SK-N-MC (cell line): Measurements from ENCODE around the gene CAMK1D.
"Not testable (repeated sequence)": the region's sequence is repeated elsewhere in the genome, so short reads cannot be mapped to it uniquely, and the experiment has no call there.

ENCODE experiments used
- DNase-seq: peaks from one replicate; pipeline ENCODE4 v3.0.0-alpha.2; 2011; ENCODE audit warnings: low read depth, low spot score
- H3K27ac ChIP-seq: fragments of 200-600 bp; sonication (generic); 2 replicates; pipeline ENCODE4 v1.5.1; 2016; ENCODE audit warnings: mixed run types
- H3K36me3 ChIP-seq: fragments of 200-600 bp; sonication (generic); 2 replicates; pipeline ENCODE4 v1.6.1; 2017; ENCODE audit warnings: antibody characterized with exemption, low read length, mixed read lengths; ENCODE audit not compliant: insufficient read depth
- H3K4me3 ChIP-seq: fragments of 200-600 bp; sonication (generic); 2 replicates; pipeline ENCODE4 v1.5.1; 2016
- H3K9ac ChIP-seq: fragments of 200-600 bp; sonication (generic); 2 replicates; pipeline ENCODE4 v1.8.0; 2017; ENCODE audit warnings: mixed run types, mixed read lengths; ENCODE audit not compliant: insufficient read length
- H3K9me3 ChIP-seq: fragments of 200-600 bp; sonication (generic); 2 replicates; pipeline ENCODE4 v1.6.1; 2017; ENCODE audit warnings: low read depth, mild to moderate bottlenecking, antibody characterized with exemption, low read length, moderate library complexity, mixed read lengths
- EZH2 ChIP-seq: fragments of 200-600 bp; sonication (generic); IDR thresholded peaks from one replicate; pipeline ENCODE4 v1.6.1; 2017; ENCODE audit warnings: antibody characterized with exemption
- FOXP2 ChIP-seq: optimal IDR thresholded peaks from 2 replicates; pipeline ENCODE3; 2011; ENCODE audit warnings: mild to moderate bottlenecking, moderate library complexity; ENCODE audit not compliant: insufficient read depth; ENCODE audit errors: extremely low read length, control extremely low read depth
- POLR2AphosphoS5 ChIP-seq: IDR thresholded peaks from 2 replicates; pipeline ENCODE4 v1.6.1; 2012; ENCODE audit warnings: mild to moderate bottlenecking, low read depth, low read length, borderline replicate concordance

The CAMK1D gene

DNA sequence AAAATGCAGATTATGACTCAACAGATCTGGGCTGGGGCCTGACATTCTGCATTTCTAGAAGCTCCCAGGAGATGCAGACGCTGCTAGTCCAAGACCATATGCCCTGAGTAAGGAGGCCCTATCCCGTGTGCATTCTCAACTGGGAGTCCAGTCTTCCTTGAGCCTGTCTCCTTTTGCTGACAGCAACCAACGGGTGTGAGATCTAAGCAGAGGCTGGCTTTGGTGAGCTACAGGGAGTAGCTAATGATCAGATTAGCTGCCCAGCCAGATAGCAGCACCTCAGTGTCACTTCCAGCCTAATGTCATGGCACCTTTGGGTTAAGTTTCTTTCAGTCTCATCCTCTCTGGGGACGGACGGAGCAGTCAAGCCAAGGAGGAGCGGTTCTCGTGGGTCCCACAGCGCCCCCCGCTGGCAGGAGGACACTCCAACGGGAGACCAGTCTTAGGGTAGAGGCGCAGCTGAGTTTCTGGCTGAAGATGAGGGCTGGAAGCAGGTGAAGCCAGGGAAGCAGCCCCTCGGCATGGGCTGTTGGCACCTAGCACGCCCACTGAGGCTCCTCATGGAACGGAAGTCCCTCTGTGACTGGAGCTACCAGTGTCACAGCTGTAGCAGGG, 498.1 kb downstream of the CAMK1D start:
- Histone ChIP-seq H3K9me3 (no peaks in the 10 kb centered on the region), H3K9ac (no peak overlapping the region), H3K36me3 (no peaks in the 10 kb centered on the region), H3K27ac (no peak overlapping the region), H3K4me3 (no peak overlapping the region)
- TF ChIP-seq POLR2AphosphoS5 (no peak), FOXP2 (no peak)
- DNase-seq, result no peak

DNA sequence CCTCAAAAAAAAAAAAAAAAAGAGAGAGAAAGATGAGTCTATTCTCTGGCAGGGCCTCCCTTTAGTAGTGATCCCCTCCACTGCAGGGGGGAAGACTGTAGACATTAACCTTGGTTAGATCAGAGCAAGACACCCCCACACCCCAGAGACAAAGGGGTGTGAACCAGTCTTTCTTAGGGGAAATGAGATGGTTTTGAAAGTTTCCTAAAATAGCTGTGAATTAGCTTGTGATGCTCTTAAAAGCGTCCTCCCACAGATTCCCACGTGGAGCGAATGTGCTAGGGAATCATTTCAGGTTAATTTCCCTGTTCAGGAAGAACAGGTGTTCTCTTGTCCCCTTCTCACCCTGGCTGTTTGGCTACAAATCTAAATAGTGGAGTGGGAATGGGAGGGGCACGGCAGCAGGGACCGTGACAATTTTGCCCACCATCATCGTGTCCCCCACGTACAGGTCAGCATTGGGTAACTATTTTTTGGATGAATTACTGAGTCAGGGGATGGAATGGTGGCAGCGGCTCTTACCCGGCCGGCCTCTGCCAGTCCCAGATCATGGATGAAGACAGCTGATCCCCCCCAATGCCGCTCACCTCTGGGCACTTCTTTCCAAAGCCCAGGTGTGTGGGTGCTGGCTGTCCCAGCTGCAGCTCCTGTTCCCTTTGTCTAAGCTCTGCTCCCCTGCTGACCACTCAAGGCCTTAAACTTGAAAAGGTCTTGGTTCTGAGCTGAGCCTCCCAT, 499.3 kb downstream of the CAMK1D start:
- DNase-seq, result no peak
- Histone ChIP-seq H3K36me3 (no peaks in the 10 kb centered on the region), H3K9ac (no peak overlapping the region), H3K27ac (no peak overlapping the region), H3K9me3 (no peaks in the 10 kb centered on the region), H3K4me3 (no peak overlapping the region)
- TF ChIP-seq FOXP2 (no peak), POLR2AphosphoS5 (no peak), EZH2 (no peak)

DNA sequence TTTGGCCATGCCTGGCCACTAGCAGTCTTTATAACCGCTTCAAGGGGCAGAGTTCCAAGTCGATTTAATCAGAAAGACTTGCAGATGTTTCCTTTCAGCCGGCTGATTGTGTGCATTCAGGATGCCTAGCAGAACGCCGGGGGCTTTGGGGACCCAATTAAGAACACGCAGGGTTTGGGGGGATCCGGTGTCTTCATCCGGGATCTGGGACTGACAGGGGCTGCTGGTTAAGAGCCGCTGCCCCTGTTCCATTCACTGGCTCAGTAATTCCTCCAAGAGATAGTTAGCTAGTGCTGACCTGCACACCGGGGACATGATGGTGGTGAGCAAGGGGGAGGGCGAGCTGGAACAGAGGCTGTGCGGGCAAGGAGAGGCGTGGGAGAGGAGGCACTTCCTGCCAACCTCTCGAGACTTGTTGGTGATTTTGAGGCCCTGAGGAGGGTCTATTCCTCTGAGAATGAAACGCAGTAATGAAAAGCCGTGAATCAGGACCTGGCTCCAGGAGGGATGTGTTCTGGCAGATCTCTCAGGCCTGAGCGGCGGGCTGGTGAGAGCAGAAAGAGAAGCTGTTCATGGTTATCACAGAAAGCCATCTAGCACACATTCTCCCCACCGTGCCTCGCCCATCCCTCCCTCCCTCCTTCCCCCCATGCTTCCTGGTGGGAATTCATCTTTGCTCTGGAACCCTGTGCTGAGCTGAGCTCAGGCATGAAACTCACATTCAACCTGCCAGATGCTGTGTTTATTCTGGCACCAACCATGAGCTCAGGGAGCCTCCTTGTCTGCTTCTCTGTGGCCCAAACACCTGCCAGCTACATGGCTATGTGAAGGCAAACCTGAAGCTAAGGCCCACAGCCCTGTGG, 500.2 kb downstream of the CAMK1D start:
- TF ChIP-seq EZH2 (no peak), FOXP2 (no peak), POLR2AphosphoS5 (no peak)
- H3K9ac ChIP-seq, result no peak overlapping the region
- H3K27ac ChIP-seq, result no peak overlapping the region
- H3K9me3 ChIP-seq, result no peaks in the 10 kb centered on the region
- no peak overlapping the region for H3K4me3 ChIP-seq
- H3K36me3 ChIP-seq, result no peaks in the 10 kb centered on the region
- DNase-seq, result no peak

DNA sequence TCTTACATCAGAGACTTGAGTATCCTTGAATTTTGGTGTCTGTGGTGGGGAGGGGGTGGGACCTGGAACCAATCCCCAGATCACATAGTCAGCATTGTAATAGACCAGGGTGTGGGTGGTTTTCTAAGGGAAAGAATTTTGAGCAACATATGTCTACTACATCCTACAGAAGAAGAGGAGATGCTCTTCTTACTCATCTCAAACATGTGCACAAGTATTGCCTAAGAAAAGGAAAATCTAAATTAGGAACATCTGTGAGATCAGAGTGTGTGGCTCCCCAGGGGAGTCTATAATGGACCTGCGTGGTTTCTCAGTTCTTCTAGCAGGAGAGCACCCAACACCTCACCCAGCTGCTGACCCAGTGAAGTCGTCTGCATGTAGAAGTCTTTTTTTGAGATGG, 503.3 kb downstream of the CAMK1D start:
- Histone ChIP-seq H3K4me3 (no peak overlapping the region), H3K36me3 (no peaks in the 10 kb centered on the region), H3K9me3 (no peaks in the 10 kb centered on the region), H3K27ac (no peak overlapping the region), H3K9ac (no peak overlapping the region)
- TF ChIP-seq FOXP2 (no peak), EZH2 (no peak), POLR2AphosphoS5 (no peak)
- no peak for DNase-seq

DNA sequence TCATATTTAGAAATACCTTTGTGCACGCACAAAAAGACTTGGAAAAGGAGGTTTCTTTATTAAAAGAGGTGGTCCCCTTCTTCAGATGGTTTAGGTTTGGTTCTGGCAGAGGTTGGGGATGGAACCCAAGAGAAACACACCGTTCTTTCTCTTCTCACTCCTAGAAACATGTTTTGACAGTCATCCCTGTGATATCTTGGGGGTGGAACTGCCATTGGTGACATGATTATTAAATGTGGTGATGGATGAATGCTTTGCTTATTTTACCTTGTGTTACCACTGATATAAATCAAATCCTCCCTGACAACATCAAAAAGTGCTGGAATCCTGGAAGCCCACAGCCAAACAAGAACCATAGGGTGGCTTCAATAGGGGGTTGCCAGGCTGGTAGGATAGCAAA, 505.6 kb downstream of the CAMK1D start:
- Histone ChIP-seq H3K36me3 (no peaks in the 10 kb centered on the region), H3K9ac (no peak overlapping the region), H3K9me3 (no peaks in the 10 kb centered on the region), H3K4me3 (no peak overlapping the region), H3K27ac (no peak overlapping the region)
- no peak for TF ChIP-seq EZH2
- no peak for TF ChIP-seq POLR2AphosphoS5
- no peak for TF ChIP-seq FOXP2
- DNase-seq, result no peak

DNA sequence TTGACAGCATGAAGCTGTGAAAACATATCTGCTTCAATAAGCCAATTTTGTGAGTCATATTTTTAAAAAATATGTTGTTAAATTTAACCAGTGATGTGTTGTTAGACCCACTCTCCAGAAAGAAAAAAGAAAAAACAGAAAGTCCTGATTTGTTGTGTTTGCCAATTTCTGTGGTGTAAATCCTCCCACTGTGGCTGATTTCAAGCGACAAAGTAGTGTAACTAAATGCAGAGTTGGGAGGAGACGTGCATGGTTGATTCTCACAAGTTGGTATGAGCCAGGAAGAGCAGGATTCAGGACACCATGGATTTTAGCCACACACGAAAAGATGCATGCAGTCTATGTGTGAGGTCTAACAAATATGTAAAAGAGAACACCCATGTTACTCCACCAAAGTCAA, 513.1 kb downstream of the CAMK1D start:
- Histone ChIP-seq H3K36me3 (no peaks in the 10 kb centered on the region), H3K27ac (no peak overlapping the region), H3K9ac (no peak overlapping the region), H3K4me3 (no peak overlapping the region), H3K9me3 (no peaks in the 10 kb centered on the region)
- no peak for TF ChIP-seq POLR2AphosphoS5
- no peak for TF ChIP-seq EZH2
- TF ChIP-seq FOXP2, result no peak
- no peak for DNase-seq

DNA sequence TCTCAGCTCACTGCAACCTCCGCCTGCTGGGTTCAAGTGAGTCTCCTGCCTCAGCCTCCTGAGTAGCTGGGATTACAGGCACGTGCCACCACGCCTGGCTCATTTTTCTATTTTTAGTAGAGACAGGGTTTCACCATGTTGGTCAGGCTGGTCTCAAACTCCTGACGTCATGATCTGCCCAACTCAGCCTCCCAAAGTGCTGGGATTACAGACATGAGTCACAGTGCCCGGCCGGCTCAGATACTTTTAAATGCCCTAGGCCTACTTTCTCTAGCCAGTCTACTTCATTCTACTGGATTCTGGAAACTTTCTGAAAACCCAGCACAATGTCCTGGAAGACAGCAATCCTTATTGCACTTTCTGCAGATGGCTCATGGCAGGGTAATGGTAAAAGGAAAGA, 516.2 kb downstream of the CAMK1D start:
- H3K9me3 ChIP-seq, DNase-seq, H3K4me3 ChIP-seq, H3K9ac ChIP-seq, H3K36me3 ChIP-seq, H3K27ac ChIP-seq: not testable (repeated sequence)

DNA sequence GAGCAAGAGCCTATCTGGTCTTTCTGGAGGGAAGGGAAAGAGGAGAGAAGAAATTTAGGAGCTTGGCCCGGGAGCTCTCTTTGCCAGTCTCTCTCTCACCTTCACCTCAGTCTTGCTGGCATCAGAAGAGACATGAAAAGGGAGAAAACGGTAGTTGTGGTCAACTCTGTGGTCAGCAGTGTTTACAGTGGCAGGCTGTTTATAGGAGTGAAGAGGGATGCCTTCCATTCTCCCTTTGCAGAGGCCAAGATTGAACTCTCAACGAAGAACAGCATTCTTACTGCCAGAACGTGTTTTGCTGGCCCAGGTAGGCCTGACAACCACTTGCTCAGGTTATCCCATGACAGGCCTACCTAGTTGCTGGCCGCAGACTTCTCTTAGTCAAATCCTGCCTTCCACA, 518.9 kb downstream of the CAMK1D start:
- DNase-seq, result no peak
- Histone ChIP-seq H3K9ac (no peak overlapping the region), H3K9me3 (no peaks in the 10 kb centered on the region), H3K36me3 (no peaks in the 10 kb centered on the region), H3K4me3 (no peak overlapping the region), H3K27ac (no peak overlapping the region)
- TF ChIP-seq EZH2 (no peak), POLR2AphosphoS5 (no peak), FOXP2 (no peak)

DNA sequence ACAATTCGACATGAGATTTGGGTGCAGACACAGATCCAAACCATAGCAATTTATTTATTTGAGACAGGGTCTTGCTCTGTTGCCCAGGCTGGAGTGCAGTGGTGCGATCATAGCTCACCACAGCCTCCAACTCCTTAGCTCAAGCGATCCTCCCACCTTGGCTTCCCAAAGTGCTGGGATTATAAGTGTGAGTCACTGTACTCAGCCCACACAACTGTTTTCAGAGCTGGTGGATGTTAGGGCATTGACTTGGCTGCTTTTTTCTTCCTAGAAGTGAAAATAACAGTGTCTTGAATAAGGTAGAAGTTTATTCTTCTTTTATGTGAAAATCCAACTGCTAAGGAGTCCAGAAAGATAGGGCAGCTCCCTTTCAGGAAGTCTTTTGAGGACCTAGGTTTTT, 520.1 kb downstream of the CAMK1D start:
- no peak for DNase-seq
- H3K36me3 ChIP-seq, result no peaks in the 10 kb centered on the region
- H3K9me3 ChIP-seq, result no peaks in the 10 kb centered on the region
- no peak overlapping the region for H3K27ac ChIP-seq
- no peak for TF ChIP-seq FOXP2
- TF ChIP-seq POLR2AphosphoS5, result no peak
- no peak for TF ChIP-seq EZH2
- no peak overlapping the region for H3K4me3 ChIP-seq
- no peak overlapping the region for H3K9ac ChIP-seq
